ENCODE measurements around the gene RPLP2.
A peak's percentile ranks its signal among the peaks of the same experiment; 100 is the strongest.

The RPLP2 gene

DNA sequence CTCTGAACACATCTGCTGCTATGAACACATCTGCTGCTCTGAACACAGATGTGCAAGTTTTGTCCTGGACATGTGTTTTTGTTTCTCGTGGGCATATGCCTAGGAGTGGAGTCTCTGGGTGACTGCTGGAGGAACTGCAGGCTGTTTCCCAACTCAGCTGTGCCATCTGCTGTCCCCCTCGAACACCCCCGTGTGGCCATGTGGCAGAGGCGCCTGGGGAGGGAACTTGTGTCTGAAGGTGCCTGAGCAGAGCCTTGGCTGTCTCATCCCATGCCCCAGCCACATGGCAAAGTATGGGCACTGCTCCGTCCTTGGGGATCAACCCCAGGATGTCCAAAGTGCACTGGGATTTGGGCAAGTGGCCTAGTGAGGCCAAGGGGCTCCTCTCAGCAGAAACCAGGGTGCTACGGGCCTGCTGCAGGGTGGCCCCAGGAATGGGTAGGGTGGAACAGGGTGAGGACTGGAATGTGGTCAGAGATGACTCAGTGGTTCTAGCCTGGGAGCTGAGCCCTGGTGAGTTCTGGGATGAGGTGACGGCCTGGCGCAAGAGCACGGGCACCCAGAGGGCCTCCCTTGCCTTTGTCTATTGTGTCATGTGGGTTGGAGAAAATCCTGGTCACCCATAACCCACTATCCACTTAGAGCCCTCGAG, 47.2 kb upstream of the RPLP2 start:
- TF ChIP-seq, protein P1, sequence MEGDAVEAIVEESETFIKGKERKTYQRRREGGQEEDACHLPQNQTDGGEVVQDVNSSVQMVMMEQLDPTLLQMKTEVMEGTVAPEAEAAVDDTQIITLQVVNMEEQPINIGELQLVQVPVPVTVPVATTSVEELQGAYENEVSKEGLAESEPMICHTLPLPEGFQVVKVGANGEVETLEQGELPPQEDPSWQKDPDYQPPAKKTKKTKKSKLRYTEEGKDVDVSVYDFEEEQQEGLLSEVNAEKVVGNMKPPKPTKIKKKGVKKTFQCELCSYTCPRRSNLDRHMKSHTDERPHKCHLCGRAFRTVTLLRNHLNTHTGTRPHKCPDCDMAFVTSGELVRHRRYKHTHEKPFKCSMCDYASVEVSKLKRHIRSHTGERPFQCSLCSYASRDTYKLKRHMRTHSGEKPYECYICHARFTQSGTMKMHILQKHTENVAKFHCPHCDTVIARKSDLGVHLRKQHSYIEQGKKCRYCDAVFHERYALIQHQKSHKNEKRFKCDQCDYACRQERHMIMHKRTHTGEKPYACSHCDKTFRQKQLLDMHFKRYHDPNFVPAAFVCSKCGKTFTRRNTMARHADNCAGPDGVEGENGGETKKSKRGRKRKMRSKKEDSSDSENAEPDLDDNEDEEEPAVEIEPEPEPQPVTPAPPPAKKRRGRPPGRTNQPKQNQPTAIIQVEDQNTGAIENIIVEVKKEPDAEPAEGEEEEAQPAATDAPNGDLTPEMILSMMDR (IDR thresholded peaks at IDR 0.05; ENCODE audit: low read length): peak; percentile 14
- TF ChIP-seq EZH2phosphoT487 (IDR thresholded peaks at IDR 0.05; ENCODE audit: low read length): no peak
- no peak overlapping the region for H3K4me2 ChIP-seq (ENCODE audit: low read depth, low read length)
- no peaks in the 10 kb centered on the region for H3K9me2 ChIP-seq (replicated peaks; ENCODE audit: insufficient read depth, low read length)
- H3K4me1 ChIP-seq (ENCODE audit: low read length): no peaks in the 10 kb centered on the region
- peaks cover 8% of the 10 kb centered on the region for H3K36me3 ChIP-seq (replicated peaks; ENCODE audit: insufficient read depth, low read length)
- no peaks in the 10 kb centered on the region for H3K9me3 ChIP-seq (replicated peaks; ENCODE audit: insufficient read depth, low read length)
- H3K79me2 ChIP-seq (ENCODE audit: low read length): peaks cover 10% of the 10 kb centered on the region
- no peak overlapping the region for H3K4me3 ChIP-seq (ENCODE audit: low read length)
- H3K9ac ChIP-seq (ENCODE audit: low read length): no peak overlapping the region
- H2AFZ ChIP-seq (ENCODE audit: low read length): no peak overlapping the region
- no peak overlapping the region for H3K27ac ChIP-seq (ENCODE audit: low read length)
- peaks cover 28% of the 10 kb centered on the region for H3F3A ChIP-seq (ENCODE audit: insufficient read depth, low read length)
- no peaks in the 10 kb centered on the region for H3K27me3 ChIP-seq (replicated peaks; ENCODE audit: insufficient read depth, low read length)
- no peak for DNase-seq
- peaks cover 3% of the 10 kb centered on the region; the same call in 1 of the 2 replicates for H4K20me1 ChIP-seq (ENCODE audit: insufficient read depth, low read length)

- no peak overlapping the region for H3K4me2 ChIP-seq (ENCODE audit: low read depth, low read length)
- TF ChIP-seq, protein P1 (IDR thresholded peaks at IDR 0.05; ENCODE audit: low read length): no peak
- no peak for TF ChIP-seq EZH2 (optimal IDR thresholded peaks at IDR 0.05; ENCODE audit: low read depth, low read length)
- TF ChIP-seq EZH2phosphoT487 (IDR thresholded peaks at IDR 0.05; ENCODE audit: low read length): no peak
Measured at GRCh38 chr11:763073-763463, 46.7 kb upstream of the RPLP2 start.

DNA sequence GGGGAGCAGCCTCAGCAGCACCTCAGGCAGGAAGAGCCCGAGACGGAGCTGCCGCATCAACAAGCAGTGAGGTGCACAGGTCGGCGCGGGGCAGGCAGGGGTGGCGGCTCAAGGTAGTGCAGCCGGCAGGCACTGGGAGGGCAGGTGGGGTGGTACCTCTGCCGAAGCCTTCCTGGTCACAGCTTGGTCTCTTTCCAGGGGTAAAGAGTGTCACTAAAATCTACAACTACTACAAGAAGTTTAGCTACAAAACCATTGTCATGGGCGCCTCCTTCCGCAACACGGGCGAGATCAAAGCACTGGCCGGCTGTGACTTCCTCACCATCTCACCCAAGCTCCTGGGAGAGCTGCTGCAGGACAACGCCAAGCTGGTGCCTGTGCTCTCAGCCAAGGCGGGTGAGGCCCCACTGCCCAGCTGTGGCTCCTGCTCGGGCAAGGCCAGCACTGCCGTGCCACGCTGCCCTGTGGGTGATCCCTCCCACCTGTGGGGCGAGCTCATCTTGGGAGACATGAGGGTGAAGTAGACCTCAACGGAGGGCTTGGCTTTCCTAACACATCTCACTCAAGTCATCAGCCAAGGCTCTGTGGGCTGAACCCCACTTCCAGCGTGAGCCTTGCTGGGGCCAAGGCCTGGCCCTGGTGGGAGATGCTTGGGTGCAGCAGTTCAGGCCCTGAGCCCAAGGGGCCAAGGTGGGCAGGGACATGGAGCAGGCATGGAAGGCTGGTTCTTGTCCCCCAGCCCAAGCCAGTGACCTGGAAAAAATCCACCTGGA, 46.0 kb upstream of the RPLP2 start:
- no peaks in the 10 kb centered on the region for H3K27me3 ChIP-seq (replicated peaks; ENCODE audit: insufficient read depth, low read length)
- peaks cover 8% of the 10 kb centered on the region for H3K36me3 ChIP-seq (replicated peaks; ENCODE audit: insufficient read depth, low read length)
- peaks cover 3% of the 10 kb centered on the region; the same call in 1 of the 2 replicates for H4K20me1 ChIP-seq (ENCODE audit: insufficient read depth, low read length)
- no peaks in the 10 kb centered on the region for H3K9me2 ChIP-seq (replicated peaks; ENCODE audit: insufficient read depth, low read length)
- H3K9me3 ChIP-seq (replicated peaks; ENCODE audit: insufficient read depth, low read length): no peaks in the 10 kb centered on the region
- H3K4me2 ChIP-seq (ENCODE audit: low read depth, low read length): no peak overlapping the region
- peak; percentile 5 for DNase-seq
- no peak overlapping the region for H3K4me3 ChIP-seq (ENCODE audit: low read length)
- no peak overlapping the region for H2AFZ ChIP-seq (ENCODE audit: low read length)
- no peak overlapping the region for H3K9ac ChIP-seq (ENCODE audit: low read length)
- no peak overlapping the region for H3K27ac ChIP-seq (ENCODE audit: low read length)
- H3F3A ChIP-seq (ENCODE audit: insufficient read depth, low read length): peaks cover 28% of the 10 kb centered on the region
- TF ChIP-seq, protein P1 (IDR thresholded peaks at IDR 0.05; ENCODE audit: low read length): no peak
- TF ChIP-seq EZH2phosphoT487 (IDR thresholded peaks at IDR 0.05; ENCODE audit: low read length) (no peak), EZH2 (optimal IDR thresholded peaks at IDR 0.05; ENCODE audit: low read depth, low read length) (no peak)
- peaks cover 6% of the 10 kb centered on the region; the same call in 1 of the 2 replicates for H3K79me2 ChIP-seq (ENCODE audit: low read length)
- no peaks in the 10 kb centered on the region for H3K4me1 ChIP-seq (ENCODE audit: low read length)

More at GRCh38 chr11:763073-763463, 46.7 kb upstream of the RPLP2 start:
- no peaks in the 10 kb centered on the region for H3K27me3 ChIP-seq (replicated peaks; ENCODE audit: insufficient read depth, low read length)
- peaks cover 28% of the 10 kb centered on the region for H3F3A ChIP-seq (ENCODE audit: insufficient read depth, low read length)
- no peak overlapping the region for H3K9ac ChIP-seq (ENCODE audit: low read length)
- H3K4me3 ChIP-seq (ENCODE audit: low read length): no peak overlapping the region
- H2AFZ ChIP-seq (ENCODE audit: low read length): no peak overlapping the region
- no peaks in the 10 kb centered on the region for H3K9me2 ChIP-seq (replicated peaks; ENCODE audit: insufficient read depth, low read length)
- peak; percentile 1 for DNase-seq
- no peaks in the 10 kb centered on the region for H3K4me1 ChIP-seq (ENCODE audit: low read length)
- peaks cover 6% of the 10 kb centered on the region for H3K79me2 ChIP-seq (ENCODE audit: low read length)
- peaks cover 3% of the 10 kb centered on the region; the same call in 1 of the 2 replicates for H4K20me1 ChIP-seq (ENCODE audit: insufficient read depth, low read length)
- H3K27ac ChIP-seq (ENCODE audit: low read length): no peak overlapping the region
- H3K36me3 ChIP-seq (replicated peaks; ENCODE audit: insufficient read depth, low read length): peaks cover 8% of the 10 kb centered on the region
- H3K9me3 ChIP-seq (replicated peaks; ENCODE audit: insufficient read depth, low read length): no peaks in the 10 kb centered on the region
